OCI-LY7 (cell line): Measurements from ENCODE around the gene EVA1B.

Source experiments
- EZH2phosphoT487 ChIP-seq: fragments of 200-600 bp; sonication (generic); IDR thresholded peaks from 2 replicates; pipeline ENCODE4 v1.6.1; 2018; ENCODE audit warnings: low read depth, borderline replicate concordance, mild to moderate bottlenecking, mixed run types, antibody characterized with exemption, low read length, moderate library complexity, mixed read lengths
- TF ChIP-seq, protein P1 (sequence below): fragments of 200-600 bp; sonication (generic); conservative IDR thresholded peaks from 2 replicates; pipeline ENCODE4 v1.5.1; 2014; ENCODE audit warnings: mild to moderate bottlenecking, antibody characterized with exemption, low read length, moderate library complexity, mixed read lengths

DNA sequence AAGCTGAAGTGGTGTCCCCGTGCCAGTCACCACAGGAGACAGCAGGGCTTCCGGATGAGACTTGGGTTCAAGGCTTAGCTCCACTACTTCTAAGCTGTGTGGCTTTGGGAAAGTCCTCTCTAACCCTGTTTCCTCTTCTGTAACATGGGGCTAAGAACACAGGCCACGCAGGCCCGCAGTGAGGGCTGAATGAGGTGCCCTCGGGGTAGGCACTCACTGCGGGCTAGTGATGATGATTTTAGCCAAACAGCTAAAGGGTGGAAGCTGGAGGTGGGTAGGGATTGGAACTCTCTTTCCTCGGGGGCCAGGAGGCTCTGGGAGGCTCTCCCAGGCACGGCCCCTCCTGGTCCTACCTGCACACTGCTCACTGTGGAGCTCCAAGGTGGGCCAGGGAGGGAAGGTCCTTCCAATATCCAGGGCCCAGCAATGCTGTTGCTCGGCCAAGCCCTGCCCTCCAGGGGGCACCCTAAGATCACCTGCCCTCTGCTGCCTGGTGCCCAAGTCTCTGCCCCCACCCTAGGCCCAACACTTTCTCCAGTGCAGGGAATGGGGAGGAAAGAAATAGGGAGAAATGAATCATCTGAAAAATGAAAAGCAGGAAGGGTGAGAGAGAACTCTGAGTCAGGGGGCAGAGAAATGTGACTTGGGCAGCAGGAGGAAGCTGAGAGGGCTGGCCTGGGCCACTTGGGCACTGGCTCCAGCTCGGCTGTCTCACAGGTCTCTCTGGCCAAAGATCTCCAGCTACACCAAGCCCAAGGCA, 19.2 kb upstream of the EVA1B start:
- TF ChIP-seq, protein P1, sequence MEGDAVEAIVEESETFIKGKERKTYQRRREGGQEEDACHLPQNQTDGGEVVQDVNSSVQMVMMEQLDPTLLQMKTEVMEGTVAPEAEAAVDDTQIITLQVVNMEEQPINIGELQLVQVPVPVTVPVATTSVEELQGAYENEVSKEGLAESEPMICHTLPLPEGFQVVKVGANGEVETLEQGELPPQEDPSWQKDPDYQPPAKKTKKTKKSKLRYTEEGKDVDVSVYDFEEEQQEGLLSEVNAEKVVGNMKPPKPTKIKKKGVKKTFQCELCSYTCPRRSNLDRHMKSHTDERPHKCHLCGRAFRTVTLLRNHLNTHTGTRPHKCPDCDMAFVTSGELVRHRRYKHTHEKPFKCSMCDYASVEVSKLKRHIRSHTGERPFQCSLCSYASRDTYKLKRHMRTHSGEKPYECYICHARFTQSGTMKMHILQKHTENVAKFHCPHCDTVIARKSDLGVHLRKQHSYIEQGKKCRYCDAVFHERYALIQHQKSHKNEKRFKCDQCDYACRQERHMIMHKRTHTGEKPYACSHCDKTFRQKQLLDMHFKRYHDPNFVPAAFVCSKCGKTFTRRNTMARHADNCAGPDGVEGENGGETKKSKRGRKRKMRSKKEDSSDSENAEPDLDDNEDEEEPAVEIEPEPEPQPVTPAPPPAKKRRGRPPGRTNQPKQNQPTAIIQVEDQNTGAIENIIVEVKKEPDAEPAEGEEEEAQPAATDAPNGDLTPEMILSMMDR, result peak; percentile 81
- TF ChIP-seq EZH2phosphoT487, result no peak
